SK-N-SH treated with all-trans-retinoic acid at 6 μM for 48 hours (cell line): ENCODE results near the gene MSL3.

Experiments used
- ATAC-seq: fragments of 200-7000 bp; cut with Tn5 transposase; 3 replicates; pipeline ENCODE4 v1.9.1; 2020; ENCODE audit warnings: mild to moderate bottlenecking, moderate library complexity
- ARNTL ChIP-seq: fragments of 450-650 bp; formaldehyde crosslinking; IDR thresholded peaks from 2 replicates; pipeline ENCODE4 v1.5.0; 2020; ENCODE audit warnings: low read depth, mild to moderate bottlenecking, moderate library complexity, borderline replicate concordance
- BACH2 ChIP-seq: fragments of 250-450 bp; sonication (Bioruptor Pico); IDR thresholded peaks from 2 replicates; pipeline ENCODE4 v1.9.0; 2021; ENCODE audit warnings: mild to moderate bottlenecking, borderline replicate concordance
- CREB5 ChIP-seq: fragments of 250-450 bp; sonication (Bioruptor Pico); IDR thresholded peaks from 2 replicates; pipeline ENCODE4 v1.5.1; 2020; ENCODE audit warnings: low read depth, mild to moderate bottlenecking, moderate library complexity
- CSDC2 ChIP-seq: fragments of 250-450 bp; sonication (Bioruptor Pico); IDR thresholded peaks from 2 replicates; pipeline ENCODE4 v1.5.0; 2020; ENCODE audit warnings: mild to moderate bottlenecking, moderate library complexity
- CSRNP3 ChIP-seq: fragments of 250-450 bp; sonication (Bioruptor Pico); IDR thresholded peaks from 2 replicates; pipeline ENCODE4 v1.5.1; 2021; ENCODE audit warnings: mild to moderate bottlenecking, moderate library complexity
- ESRRG ChIP-seq: fragments of 250-450 bp; sonication (Bioruptor Pico); IDR thresholded peaks from 2 replicates; pipeline ENCODE4 v1.6.1; 2021; ENCODE audit warnings: mild to moderate bottlenecking
- GLIS3 ChIP-seq: fragments of 250-450 bp; sonication (Bioruptor Pico); IDR thresholded peaks from 2 replicates; pipeline ENCODE4 v1.5.0; 2020; ENCODE audit warnings: mild to moderate bottlenecking, moderate library complexity
- ISL1 ChIP-seq: fragments of 250-450 bp; sonication (Bioruptor Pico); IDR thresholded peaks from 2 replicates; pipeline ENCODE4 v2.1.2; 2022; ENCODE audit warnings: mild to moderate bottlenecking, moderate library complexity
- OSR1 ChIP-seq: fragments of 250-450 bp; sonication (Bioruptor Pico); IDR thresholded peaks from 2 replicates; pipeline ENCODE4 v1.8.0; 2022; ENCODE audit warnings: moderate library complexity, mild to moderate bottlenecking, inconsistent platforms
- PATZ1 ChIP-seq: fragments of 250-450 bp; sonication (Bioruptor Pico); IDR thresholded peaks from 2 replicates; pipeline ENCODE4 v1.8.0; 2020; ENCODE audit warnings: mild to moderate bottlenecking, moderate library complexity, borderline replicate concordance
- PPARA ChIP-seq: fragments of 250-450 bp; sonication (Bioruptor Pico); IDR thresholded peaks from 2 replicates; pipeline ENCODE4 v1.5.0; 2020; ENCODE audit warnings: mild to moderate bottlenecking, borderline replicate concordance
- RARB ChIP-seq: fragments of 250-450 bp; sonication (Bioruptor Pico); IDR thresholded peaks from 2 replicates; pipeline ENCODE4 v1.8.0; 2021; ENCODE audit warnings: mild to moderate bottlenecking, moderate library complexity
- TCF4 ChIP-seq: fragments of 250-450 bp; sonication (Bioruptor Pico); IDR thresholded peaks from 2 replicates; pipeline ENCODE4 v1.8.0; 2021; ENCODE audit warnings: mild to moderate bottlenecking, moderate library complexity, borderline replicate concordance
- TOX ChIP-seq: fragments of 250-450 bp; sonication (Bioruptor Pico); IDR thresholded peaks from 2 replicates; pipeline ENCODE4 v1.8.0; 2021; ENCODE audit warnings: mild to moderate bottlenecking, moderate library complexity, borderline replicate concordance
- TSHZ2 ChIP-seq: fragments of 250-450 bp; sonication (Bioruptor Pico); IDR thresholded peaks from 2 replicates; pipeline ENCODE4 v1.5.0; 2020; ENCODE audit warnings: mild to moderate bottlenecking, moderate library complexity
- ZFP3 ChIP-seq: fragments of 250-450 bp; sonication (Bioruptor Pico); IDR thresholded peaks from 2 replicates; pipeline ENCODE4 v1.5.0; 2020; ENCODE audit warnings: mild to moderate bottlenecking, moderate library complexity
- ZFP30 ChIP-seq: fragments of 450-650 bp; formaldehyde crosslinking; IDR thresholded peaks from 2 replicates; pipeline ENCODE4 v1.5.0; 2022; ENCODE audit warnings: mild to moderate bottlenecking, moderate library complexity
- ZNF565 ChIP-seq: fragments of 450-650 bp; formaldehyde crosslinking; conservative IDR thresholded peaks from 2 replicates; pipeline ENCODE4 v1.5.0; 2020; ENCODE audit warnings: low read depth, mild to moderate bottlenecking, moderate library complexity

Gene MSL3

GRCh38 chrX:11781133-11781532, 23.1 kb downstream of the MSL3 start:
- TF ChIP-seq CSRNP3 (CRISPR knock-in tag) (no peak), CSDC2 (CRISPR knock-in tag) (no peak), ARNTL (CRISPR knock-in tag) (no peak), ESRRG (CRISPR knock-in tag) (no peak), TOX (CRISPR knock-in tag) (no peak), ZNF565 (no peak), TCF4 (CRISPR knock-in tag) (no peak), PATZ1 (no peak), CREB5 (CRISPR knock-in tag) (no peak), ZFP30 (CRISPR knock-in tag) (no peak), ISL1 (CRISPR knock-in tag) (no peak)
- ATAC-seq, result no peak

- ATAC-seq, result no peak
- TF ChIP-seq ARNTL (CRISPR knock-in tag), result no peak
- TF ChIP-seq OSR1, result no peak
- no peak for TF ChIP-seq PPARA (CRISPR knock-in tag)
- TF ChIP-seq ESRRG (CRISPR knock-in tag), result no peak
- TF ChIP-seq ISL1 (CRISPR knock-in tag), result no peak
- TF ChIP-seq GLIS3, result no peak
- TF ChIP-seq BACH2 (CRISPR knock-in tag), result no peak
- TF ChIP-seq ZFP30 (CRISPR knock-in tag), result no peak
- TF ChIP-seq ZNF565, result no peak
- no peak for TF ChIP-seq RARB (CRISPR knock-in tag)
These were observed 23.8 kb downstream of the MSL3 start for GRCh38 chrX:11781734-11782370.

GRCh38 chrX:11784543-11784942, 26.5 kb downstream of the MSL3 start:
- TF ChIP-seq TSHZ2 (no peak), CREB5 (CRISPR knock-in tag) (no peak), ZFP3 (CRISPR knock-in tag) (no peak), ZNF565 (no peak), ARNTL (CRISPR knock-in tag) (no peak)
- TF ChIP-seq, all 23 proteins: peak for 0

GRCh38 chrX:11786862-11787261, 28.8 kb downstream of the MSL3 start:
- TF ChIP-seq CREB5 (CRISPR knock-in tag) (no peak), ZFP3 (CRISPR knock-in tag) (no peak)
- TF ChIP-seq, all 23 proteins: peak for 0
- ATAC-seq, result no peak

More at GRCh38 chrX:11784543-11784942, 26.5 kb downstream of the MSL3 start:
- ATAC-seq, result no peak
